NCI-H526 treated with DMSO at 0.1 percent for 48 hours (cell line): ENCODE data around the gene RELN.
A peak's percentile ranks its signal among the peaks of the same experiment; 100 is the strongest.
"Not testable (repeated sequence)": the region's sequence is repeated elsewhere in the genome, so short reads cannot be mapped to it uniquely, and the experiment has no call there.

ENCODE experiments used
- DNase-seq: peaks from one replicate; lab custom pipeline; 2025; lab: John Stamatoyannopoulos, UW

The RELN gene

GRCh38 chr7:103833401-103833800, 156.1 kb downstream of the RELN start:
- no peak for DNase-seq

GRCh38 chr7:103832438-103832837, 157.0 kb downstream of the RELN start:
- no peak for DNase-seq

- no peak for DNase-seq
Measured at GRCh38 chr7:103824251-103824650, 165.2 kb downstream of the RELN start.

DNA sequence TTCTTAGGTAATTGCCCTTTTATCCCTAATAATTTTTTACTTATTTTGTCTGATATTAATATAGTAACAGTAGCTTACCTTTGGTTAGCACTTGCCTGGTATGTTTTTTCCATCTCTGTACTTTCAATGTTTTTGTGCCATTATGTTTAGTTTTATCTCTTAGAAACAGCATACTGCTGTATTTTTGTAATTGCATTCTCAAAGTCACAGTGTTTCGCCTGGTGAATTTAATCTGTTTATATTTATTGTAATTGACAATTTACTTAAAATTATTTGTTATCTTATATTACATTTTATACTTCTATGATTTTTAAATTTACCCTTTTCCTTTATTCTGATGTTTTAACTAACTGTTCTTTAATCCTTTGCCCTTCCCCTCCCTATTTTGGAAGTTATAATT, 166.4 kb downstream of the RELN start:
- DNase-seq: no peak

DNA sequence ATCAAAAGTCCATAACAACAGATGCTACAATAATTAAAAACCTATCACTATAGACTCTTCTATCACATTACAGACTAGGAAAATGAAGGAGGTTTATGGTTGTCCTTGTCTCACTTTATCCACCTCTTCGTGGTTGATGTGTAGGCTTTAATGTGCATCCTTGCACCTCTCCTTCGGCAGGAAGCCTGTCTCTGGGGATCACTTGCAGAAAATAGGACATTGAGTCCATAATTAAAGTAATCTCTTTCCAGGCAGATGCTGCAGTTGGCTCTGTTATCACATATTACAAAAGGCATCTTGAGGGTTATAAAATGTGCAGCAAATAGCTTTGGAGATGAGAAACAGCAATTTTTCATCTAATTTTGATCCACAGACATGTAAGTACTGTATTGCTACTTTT, 168.4 kb downstream of the RELN start:
- no peak for DNase-seq

DNA sequence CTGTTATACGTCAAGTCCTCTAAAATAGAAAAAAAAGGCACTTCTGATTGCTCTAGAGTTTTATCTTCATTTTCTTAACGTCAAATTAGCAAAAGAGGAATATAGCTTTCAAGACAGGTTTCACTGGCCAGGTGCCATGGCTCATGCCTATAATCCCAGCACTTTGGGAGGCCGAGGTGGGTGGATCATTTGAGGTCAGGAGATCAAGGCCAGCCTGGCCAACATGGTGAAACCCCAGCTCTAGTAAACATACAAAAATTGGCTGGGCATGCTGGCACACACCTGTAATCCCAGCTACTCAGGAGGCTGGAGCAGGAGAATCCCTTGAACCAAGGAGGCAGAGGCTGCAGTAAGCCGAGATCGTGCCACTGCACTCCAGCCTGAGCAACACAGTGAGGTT, 173.5 kb downstream of the RELN start:
- DNase-seq: not testable (repeated sequence)

- DNase-seq: no peak
Measured at GRCh38 chr7:103813970-103814369, 175.5 kb downstream of the RELN start.

DNA sequence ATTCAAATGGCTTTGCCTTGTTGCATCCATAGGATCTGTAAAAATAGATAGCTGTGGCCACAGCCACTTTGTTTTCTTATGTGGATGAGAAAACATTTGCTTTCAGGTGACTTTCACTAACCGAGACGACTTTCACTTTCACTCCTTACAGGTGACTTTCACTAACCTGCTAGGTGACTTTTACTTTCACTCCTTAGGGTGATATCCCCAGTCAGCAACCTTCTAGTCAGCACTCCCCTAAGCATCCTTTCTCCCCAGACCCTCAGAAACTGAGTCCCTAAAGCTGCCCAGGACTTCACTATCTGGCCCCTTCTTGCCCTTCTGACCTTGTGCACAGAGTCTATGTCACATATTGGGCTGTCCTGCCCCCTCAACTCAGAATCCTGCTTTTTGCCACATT, 177.5 kb downstream of the RELN start:
- DNase-seq: no peak

DNA sequence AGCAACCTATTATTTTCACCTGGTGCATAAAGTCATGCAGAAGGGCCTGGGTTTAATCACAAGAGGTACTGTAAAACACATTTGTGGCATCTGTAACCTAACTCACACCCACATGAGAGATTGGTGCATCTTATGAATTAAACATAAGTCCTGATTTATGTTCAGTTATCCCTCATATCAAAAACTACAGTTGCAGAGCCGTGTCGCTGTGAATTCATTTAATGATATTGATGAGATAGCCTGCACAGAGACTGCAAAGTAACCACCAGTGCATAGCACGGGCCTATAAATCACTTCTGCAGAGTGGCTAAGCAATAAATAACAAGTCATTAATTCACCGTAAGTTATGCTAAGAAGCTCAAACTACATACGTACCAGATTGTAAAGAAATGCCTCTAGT, 178.2 kb downstream of the RELN start:
- peak; percentile 49 for DNase-seq

GRCh38 chr7:103810112-103810744, 179.2 kb downstream of the RELN start:
- DNase-seq: no peak

- DNase-seq: no peak
Measured at GRCh38 chr7:103809229-103809994, 180.0 kb downstream of the RELN start.

GRCh38 chr7:103805346-103805745, 184.1 kb downstream of the RELN start:
- DNase-seq: no peak

DNA sequence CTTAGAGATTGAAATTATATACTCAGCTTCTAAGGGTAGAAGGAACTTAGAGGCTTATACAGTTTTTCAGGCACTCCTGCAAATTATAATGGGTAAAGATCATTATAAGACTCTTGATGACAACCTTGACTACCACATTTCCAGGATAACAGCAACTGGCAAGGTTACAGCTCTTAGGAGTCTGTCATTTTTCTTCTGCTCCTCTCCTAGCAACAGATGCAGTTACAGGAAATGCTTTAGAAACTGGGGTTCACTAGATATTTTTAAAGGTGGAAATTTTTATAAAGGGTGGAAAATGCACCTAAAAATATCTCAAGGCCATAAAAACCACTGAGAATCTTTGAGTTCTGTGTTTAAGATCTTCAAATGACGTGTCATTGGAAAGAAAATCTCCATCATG, 185.8 kb downstream of the RELN start:
- no peak for DNase-seq

GRCh38 chr7:103799298-103799697, 190.2 kb downstream of the RELN start:
- DNase-seq: no peak

- no peak for DNase-seq
Measured at GRCh38 chr7:103797647-103798307, 191.7 kb downstream of the RELN start.

GRCh38 chr7:103796327-103796962, 193.0 kb downstream of the RELN start:
- DNase-seq: no peak

DNA sequence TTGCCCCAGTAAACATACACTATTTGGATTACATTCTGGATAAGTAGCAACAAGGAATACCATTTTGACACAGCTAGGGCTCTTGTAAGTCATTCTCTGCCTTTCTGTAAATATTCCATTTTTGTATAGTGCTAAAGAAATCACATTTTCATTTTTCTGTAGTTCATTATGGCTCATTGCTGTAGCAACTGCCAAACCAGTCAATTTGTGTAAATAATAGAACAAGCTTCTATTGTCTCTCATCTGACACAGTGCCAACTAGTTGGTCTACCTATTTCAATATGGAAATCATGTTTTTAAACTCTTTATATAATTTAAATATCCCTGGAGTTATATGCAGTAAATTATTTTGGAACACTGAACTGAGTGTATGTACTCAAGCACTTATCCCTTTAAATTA, 193.7 kb downstream of the RELN start:
- peak; percentile 100 for DNase-seq

GRCh38 chr7:103795107-103795506, 194.4 kb downstream of the RELN start:
- peak; percentile 39 for DNase-seq

- no peak for DNase-seq
Measured at GRCh38 chr7:103794424-103794823, 195.0 kb downstream of the RELN start.

- DNase-seq: no peak
Measured at GRCh38 chr7:103793614-103794013, 195.8 kb downstream of the RELN start.

GRCh38 chr7:103791894-103792293, 197.6 kb downstream of the RELN start:
- DNase-seq: no peak

GRCh38 chr7:103787041-103787440, 202.4 kb downstream of the RELN start:
- not testable (repeated sequence) for DNase-seq
